GM20000 (cell line): ENCODE results near the gene CWF19L2.

Source experiments
- DNase-seq: peaks from one replicate; pipeline ENCODE4 v3.0.0; 2012; ENCODE audit warnings: low spot score
- TF ChIP-seq, protein P1 (sequence below): IDR thresholded peaks from 2 replicates; pipeline ENCODE4 v1.5.1; 2012; ENCODE audit warnings: mild to moderate bottlenecking, control low read depth; ENCODE audit errors: extremely low read depth, missing control alignments

CWF19L2 gene

DNA sequence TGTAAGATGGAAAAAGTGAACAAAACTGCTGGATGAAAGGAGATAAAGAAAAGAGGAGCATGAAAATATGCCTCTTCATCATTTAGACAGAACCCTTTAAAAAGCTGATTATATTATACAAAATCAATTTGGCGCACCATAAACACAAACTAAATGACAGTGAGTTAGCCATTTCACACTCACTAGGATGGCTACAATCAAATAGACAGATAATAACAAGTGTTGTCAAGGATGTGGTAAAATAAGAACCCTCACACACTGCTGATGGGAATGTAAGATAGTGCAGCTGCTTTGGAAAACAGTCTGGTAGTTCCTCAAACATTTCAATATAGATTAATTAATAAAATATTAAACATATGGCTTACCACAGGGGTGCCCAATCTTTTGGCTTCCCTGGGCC is 99.7 kb downstream of the CWF19L2 start:
- DNase-seq: no peak
- TF ChIP-seq, protein P1, sequence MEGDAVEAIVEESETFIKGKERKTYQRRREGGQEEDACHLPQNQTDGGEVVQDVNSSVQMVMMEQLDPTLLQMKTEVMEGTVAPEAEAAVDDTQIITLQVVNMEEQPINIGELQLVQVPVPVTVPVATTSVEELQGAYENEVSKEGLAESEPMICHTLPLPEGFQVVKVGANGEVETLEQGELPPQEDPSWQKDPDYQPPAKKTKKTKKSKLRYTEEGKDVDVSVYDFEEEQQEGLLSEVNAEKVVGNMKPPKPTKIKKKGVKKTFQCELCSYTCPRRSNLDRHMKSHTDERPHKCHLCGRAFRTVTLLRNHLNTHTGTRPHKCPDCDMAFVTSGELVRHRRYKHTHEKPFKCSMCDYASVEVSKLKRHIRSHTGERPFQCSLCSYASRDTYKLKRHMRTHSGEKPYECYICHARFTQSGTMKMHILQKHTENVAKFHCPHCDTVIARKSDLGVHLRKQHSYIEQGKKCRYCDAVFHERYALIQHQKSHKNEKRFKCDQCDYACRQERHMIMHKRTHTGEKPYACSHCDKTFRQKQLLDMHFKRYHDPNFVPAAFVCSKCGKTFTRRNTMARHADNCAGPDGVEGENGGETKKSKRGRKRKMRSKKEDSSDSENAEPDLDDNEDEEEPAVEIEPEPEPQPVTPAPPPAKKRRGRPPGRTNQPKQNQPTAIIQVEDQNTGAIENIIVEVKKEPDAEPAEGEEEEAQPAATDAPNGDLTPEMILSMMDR: no peak

DNA sequence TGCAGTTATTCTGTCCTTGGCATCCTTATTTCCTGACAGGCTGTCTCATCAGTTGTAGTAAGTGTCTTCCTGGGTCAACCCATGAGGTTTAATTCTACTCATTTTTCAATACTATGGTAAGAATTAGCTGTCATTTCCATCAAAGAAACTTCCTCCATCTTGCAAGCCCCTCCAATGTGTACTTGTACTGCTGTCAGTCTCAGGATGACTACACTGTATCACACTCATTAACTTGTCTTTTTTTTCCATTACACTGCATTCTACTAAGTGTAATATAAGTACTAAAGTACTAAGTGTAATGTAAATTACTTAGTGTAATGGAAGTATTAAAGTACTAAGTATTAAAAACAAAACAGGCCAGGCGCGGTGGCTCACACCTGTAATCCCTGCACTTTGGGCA is 102.8 kb downstream of the CWF19L2 start:
- TF ChIP-seq, protein P1: no peak
- no peak for DNase-seq

DNA sequence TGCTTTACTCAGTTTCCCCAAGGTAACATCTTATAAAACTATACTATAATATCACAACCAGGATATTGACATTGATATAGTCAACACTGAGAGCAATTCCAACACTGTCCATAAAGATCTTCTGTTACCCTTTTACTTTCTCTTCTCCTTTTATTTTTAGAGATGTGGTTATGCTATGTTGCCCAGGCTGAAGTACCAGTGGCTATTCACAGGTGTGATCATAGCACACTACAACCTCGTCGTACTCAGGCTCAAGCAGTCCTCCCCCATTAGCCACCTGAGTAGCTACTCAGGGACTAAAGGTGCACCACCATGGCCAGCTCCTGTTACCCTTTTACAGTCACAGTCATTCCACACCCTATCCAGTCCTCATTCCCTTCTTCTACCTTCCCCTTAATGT is 119.7 kb downstream of the CWF19L2 start:
- DNase-seq: no peak
- TF ChIP-seq, protein P1: no peak

DNA sequence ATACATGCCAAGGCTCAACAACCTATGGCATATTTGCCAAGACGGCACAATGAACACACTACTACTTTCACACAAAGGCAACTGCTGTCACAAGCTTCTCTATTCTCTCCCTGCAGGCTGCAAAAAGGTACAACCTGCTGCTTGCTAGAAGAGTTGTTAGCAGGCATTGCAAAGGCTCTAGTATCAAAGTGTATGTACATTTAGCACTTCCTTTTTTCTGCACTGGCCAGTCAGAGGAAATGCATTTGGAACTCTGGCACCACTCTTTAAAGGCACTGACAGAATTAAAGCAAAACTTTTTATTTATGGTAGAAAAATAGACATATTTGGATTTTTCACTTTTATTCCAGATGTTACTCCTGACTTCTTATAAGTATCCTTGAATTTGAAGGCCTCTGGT is 125.9 kb downstream of the CWF19L2 start:
- TF ChIP-seq, protein P1: no peak
- no peak for DNase-seq

DNA sequence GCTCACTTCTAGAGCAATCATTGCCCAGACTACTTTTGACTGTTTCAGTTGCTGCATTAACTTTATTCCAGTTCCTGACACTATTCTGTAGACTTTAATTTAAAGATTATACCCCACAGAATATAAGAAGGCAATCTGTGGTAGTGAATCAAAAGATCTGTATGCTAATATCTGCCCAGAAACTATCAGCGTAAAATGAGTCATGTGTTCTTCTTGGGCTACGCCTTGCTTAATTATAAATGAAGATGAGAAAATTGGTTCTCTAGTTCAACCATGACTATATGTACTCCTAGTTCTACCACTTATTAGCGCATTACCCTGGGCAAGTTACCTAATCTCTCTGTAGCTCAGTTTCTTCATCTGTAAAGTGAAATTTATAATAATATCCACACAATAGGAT is 128.5 kb downstream of the CWF19L2 start:
- TF ChIP-seq, protein P1: no peak
- DNase-seq: no peak

DNA sequence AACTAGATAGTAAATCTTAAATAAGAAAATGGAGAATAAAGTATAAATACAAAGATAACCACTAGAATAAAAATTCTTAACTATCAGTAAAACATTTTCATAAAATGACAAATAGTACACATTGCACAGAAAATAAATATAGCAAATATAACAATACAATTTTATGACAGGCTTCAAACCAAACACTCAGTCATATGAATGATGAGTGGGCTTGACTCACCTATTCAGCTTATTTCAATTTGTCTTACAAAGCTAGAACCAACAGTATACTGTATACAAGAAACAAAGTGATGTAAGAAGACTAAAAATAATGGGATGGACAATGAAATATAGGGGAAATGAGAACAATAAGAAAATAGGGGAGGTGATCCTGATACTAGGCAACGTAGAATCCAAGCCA is 141.2 kb downstream of the CWF19L2 start:
- TF ChIP-seq, protein P1: no peak
- DNase-seq: no peak

DNA sequence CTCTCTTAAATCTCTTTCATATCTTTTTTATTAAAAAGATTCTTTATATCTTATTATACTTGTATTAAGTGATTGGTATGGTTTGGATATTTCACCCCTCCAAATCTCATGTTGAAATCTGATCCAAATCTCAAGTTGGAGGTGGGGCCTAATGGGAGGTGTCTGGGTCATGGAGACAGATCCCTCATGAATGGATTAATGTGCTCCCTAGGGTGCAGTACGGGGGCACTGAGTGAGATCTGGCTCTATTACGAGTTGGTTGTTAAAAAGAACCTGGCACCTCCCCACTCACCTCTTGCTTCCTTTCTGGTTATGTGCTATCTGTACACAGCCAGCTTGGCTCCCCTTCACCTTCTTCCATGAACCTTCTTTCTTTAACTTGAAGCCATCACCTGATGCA is 149.6 kb downstream of the CWF19L2 start:
- no peak for DNase-seq
- TF ChIP-seq, protein P1: no peak
